ENCODE measurements around the gene TMEM256.

The TMEM256 gene

DNA sequence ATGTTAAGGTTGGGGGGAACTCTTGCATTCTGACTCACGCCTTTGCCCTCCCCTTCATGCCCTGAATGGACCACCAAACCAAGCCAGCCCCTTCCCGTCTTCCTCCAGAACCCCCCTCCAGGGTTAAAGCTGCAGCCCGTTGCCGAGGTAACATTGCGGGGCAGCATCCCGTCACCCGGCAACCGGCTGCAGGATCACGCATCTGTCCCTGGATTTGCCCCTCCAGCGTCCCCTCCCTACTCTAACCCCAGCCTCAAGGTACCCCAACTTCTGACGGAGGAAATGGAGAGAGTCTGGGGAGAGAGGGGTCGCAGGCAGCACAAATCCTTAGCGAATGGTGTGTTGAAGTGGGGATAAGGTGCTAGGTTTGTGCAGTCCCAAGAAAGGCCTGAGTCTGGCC lies 3.2 kb upstream of the TMEM256 start:
- no peak for DNase-seq

- DNase-seq, result no peak
These were observed 2.4 kb upstream of the TMEM256 start for GRCh38 chr17:7406235-7406825.

- no peak for DNase-seq
These were observed 1.7 kb upstream of the TMEM256 start for GRCh38 chr17:7405350-7406234.

DNA sequence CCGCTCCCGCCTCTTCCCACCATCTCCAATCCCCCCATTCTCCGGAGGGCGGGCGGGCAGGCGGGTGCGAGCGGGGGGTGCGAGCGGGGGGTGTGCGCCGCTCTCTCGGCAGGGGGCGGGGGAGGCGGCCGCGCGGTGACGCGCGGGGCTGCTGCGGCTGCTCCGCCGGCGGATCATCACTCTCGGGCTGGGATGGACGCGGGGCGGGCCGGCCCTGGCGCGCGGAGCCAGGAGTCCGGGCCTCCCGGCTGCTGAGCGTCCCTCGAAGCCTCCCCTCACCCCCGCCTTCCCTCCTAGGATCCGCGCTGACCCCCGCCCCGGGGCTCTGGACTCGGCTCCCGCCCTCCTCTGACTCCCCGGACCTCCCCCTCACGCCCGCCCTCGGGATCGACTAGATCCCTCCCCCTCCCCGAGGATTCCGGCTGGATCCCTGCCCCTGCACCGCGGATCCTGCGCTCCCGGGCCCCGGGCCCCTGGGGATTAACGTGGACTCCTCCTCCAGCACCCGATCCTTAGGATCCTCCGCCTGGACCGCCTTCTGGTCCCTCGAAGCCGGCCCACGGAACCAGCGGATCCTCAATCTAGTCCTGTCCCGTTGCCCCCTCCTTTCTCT lies 946 bp upstream of the TMEM256 start:
- DNase-seq, result no peak

- no peak for DNase-seq
These were observed 245 bp downstream of the TMEM256 start for GRCh38 chr17:7403727-7403976.

- no peak for DNase-seq
These were observed 712 bp downstream of the TMEM256 start for GRCh38 chr17:7403043-7403726.

DNA sequence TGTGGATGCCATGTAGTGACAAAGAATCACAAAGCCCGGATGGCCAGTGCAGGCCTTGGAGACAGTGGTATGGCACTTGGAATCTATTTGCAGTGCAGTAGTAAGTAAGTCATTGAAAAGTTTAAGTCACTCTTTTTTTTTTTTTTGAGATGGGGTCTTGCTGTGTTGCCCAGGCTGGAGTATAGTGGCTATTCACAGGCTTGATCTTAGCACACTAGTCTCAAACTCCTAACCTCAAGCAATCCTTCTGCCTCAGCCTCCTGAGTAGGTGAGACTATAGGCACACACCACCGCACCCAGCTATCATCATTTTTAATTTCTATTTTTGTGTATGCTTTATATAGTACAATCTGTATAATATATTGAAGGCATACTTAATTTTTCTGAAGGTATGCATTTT lies 5.3 kb downstream of the TMEM256 start:
- no peak for DNase-seq

DNA sequence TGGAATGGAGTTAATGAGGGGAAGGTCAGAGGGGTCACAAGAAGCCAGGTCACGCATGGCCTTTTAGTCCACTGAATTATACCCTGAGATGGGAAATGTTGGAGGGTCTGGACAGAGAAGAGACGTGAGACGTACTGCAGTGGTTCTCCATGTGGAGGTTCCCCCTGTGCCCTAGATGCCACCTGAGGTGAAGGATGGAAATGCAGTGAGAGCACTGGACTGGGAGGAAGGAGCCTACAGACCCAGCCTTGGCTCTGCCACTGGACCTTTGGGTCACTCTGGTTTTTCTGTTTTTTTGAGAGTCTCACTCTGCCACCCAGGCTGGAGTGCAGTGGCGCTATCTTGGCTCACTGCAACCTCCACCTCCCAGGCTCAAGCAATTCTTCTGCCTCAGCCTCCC lies 7.8 kb downstream of the TMEM256 start:
- no peak for DNase-seq

- DNase-seq, result peak; percentile 31
These were observed 9.3 kb downstream of the TMEM256 start, which contains the start of gene PLSCR3 for GRCh38 chr17:7394452-7395191. PLSCR3 (minus strand) TSS chr17:7394525; CDS start chr17:7394110, 415 bp downstream.

DNA sequence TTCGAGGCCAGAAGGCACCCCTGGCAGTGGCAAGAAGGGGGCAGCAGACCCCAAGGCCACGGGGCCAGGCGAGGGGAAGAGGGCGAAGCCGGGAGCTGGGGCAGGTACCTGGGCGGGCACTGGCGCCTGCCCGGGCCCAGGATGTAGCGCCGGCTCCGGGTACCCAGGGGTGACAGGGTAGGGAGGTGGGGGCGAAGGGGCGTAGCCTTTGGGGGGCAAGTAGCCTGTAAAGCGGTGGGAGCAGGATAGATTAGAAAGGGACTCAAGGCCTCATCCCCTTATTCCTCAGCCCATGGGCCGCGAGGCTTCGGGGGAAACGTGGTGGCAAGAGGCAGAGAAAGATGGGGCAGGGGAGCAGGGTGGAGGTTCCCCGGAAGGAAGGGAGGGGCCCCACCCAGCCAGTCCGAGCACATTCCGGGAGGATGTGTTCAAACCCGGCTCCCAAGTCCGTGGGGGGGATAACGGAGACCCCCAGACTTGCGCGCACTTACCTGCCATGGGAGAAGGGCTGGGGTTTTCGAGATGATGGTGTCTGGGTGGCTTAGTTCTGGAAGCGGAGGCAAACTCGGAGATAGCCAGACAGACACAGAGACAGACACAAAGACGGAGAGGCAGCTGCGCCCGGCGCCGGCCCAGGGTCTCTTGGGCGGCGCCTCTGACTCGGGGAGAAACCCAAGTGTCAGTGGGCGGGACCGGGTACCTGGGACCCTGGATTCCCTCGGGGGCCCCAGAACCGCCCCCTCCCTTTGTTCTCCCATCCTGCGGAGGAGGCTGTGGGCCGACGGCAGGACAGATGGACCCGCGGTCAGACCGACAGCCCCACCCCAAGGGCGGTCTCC lies 10.1 kb downstream of the TMEM256 start:
- DNase-seq, result no peak

DNA sequence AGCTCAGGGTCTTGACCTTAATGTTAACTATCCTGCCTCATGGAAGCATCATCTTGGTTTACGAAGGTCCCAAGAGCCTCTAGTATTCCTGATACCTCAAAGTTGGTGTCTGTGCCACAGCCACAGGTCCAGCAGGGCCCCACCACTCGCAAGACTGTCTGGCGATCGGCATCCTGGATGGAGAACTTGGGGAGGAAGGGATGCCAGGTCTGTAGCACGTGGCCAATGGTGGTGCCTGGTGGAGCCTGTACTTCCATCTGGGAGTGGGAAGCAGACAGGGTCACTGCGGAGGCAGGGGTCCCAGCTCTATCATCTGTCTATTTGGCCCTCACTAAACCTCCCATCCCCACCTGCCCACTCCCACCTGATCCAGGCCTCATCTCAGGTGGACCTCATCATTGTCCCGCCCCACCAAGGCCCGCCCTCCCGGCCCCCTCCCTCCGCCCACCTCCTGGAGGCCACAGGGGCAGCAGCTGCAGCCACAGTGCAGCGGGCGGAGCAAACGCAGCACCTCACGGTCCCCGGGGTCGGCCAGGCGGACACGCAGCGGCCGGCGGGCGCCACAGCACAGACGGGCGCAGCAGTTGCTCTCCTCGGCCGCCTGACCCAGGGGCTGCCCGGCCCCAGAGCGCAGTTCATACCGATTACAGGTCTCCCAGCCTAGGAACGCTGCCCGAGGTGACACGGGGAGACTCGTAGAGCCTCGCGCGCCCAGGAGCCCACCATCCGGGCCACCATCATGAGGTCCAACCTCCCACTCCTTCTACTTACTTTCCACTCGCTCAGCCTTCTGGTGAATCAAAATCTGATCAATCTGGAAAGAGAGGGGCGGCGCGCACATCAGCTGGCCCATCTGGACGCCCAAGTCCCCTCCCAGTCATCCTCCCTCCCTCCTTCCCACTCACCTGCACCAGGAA lies 10.9 kb downstream of the TMEM256 start:
- DNase-seq, result no peak

DNA sequence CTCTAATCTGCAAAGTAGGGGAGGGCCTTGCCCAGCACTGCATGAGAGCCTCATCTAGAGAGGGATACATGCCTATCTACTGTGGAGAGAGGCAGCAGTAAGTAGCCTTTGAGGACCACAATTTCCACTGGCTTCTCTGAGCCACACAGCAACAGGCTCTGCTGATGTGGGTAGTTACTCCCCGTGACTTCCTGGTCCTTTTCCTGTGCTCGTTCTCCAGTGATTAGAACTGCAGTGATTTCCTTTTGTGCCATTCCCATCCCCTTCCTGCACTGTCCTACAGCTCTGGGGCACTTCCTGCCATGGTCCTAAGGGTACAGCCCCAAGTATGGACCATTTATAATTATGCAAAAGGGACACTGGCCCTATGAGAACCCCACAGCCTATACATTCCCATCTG lies 12.6 kb downstream of the TMEM256 start:
- DNase-seq, result no peak

DNA sequence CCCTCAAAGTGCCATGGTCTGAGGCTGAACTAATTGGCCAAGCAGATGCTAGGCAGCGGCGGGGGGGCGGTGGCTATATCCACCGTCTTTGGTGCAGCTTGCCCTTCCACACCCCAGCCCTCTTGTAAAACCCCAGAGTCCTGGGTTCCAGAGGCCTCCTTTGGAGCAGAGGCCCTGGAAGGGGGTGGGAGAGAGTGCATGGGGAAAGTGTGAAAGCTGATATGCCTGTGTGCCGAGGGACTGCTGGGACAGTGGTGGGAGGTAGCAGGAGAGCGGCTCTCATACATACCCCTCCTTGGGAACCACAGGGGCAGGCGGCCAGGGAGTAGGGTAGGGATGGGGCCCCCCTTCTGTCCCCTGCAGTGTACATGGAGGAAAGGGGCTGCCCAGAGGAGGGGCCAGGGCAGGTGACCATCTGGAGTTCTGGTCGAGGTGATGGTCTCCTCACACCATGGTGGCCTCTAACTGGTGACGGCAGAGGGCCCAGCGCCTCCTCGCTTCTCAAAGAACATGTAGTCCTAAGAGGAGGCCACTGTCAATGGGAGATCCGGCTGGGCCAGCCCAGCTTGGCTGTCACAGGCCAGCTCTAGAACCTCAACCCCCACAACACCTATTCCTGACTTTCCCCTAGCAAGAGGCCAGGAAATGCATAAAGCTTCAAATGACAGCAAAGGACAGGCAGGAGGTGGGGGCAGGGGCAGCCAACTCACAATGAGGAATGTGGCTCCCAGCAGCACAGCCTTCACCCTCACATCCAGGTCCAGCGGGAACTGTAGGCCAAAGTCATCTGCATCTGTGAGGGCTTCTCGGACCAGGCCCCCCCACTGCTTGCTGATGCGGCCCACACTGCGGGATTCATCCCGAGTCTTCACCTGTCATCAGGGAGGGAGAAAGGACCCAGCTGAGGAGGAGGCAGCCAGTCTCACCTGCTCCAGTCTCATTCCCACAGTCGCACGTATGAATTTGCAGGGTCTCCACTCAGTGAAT lies 13.7 kb downstream of the TMEM256 start:
- DNase-seq, result no peak

GRCh38 chr17:7388856-7389255 lies 15.0 kb downstream of the TMEM256 start:
- DNase-seq, result no peak

DNA sequence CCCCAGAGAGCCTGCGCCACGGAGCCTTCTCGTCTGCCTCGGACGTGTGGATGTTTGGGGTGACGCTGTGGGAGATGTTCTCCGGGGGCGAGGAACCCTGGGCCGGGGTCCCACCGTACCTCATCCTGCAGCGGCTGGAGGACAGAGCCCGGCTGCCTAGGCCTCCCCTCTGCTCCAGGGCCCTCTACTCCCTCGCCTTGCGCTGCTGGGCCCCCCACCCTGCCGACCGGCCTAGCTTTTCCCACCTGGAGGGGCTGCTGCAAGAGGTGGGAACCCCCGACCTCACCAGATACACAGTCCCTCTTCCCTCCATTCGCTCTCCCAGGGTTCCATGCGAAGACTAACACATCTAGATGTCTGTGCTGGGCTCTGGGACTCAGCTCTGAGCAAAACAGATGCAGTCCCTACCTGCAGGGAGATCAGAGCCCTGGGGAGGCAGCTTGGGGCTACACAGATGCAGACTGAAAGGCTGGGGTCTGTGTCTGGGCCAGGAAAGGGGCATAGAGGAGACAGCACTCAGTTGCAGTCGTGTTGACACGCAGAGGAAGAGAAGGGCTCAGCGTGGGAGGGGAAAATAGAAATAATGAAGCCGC lies 19.3 kb downstream of the TMEM256 start:
- no peak for DNase-seq

- DNase-seq, result no peak
These were observed 20.0 kb downstream of the TMEM256 start for GRCh38 chr17:7383742-7384488.

- no peak for DNase-seq
These were observed 20.5 kb downstream of the TMEM256 start for GRCh38 chr17:7383371-7383741.

- DNase-seq, result no peak
These were observed 21.0 kb downstream of the TMEM256 start for GRCh38 chr17:7382901-7383300.
